HG03108 (cell line): ENCODE measurements around the gene TNNC1.

Source experiments
- ATAC-seq: cut with Tn5 transposase; IDR thresholded peaks from one replicate; pipeline ENCODE4 v1.9.1; 2021; ENCODE audit warnings: moderate library complexity; ENCODE audit not compliant: unreplicated experiment

The TNNC1 gene

GRCh38 chr3:52484680-52485461 is 31.0 kb upstream of the TNNC1 start:
- ATAC-seq, result no peak

- ATAC-seq, result no peak
Measured at GRCh38 chr3:52483577-52484381, 29.9 kb upstream of the TNNC1 start.

- no peak for ATAC-seq
Measured at GRCh38 chr3:52483081-52483480, 29.2 kb upstream of the TNNC1 start.

DNA sequence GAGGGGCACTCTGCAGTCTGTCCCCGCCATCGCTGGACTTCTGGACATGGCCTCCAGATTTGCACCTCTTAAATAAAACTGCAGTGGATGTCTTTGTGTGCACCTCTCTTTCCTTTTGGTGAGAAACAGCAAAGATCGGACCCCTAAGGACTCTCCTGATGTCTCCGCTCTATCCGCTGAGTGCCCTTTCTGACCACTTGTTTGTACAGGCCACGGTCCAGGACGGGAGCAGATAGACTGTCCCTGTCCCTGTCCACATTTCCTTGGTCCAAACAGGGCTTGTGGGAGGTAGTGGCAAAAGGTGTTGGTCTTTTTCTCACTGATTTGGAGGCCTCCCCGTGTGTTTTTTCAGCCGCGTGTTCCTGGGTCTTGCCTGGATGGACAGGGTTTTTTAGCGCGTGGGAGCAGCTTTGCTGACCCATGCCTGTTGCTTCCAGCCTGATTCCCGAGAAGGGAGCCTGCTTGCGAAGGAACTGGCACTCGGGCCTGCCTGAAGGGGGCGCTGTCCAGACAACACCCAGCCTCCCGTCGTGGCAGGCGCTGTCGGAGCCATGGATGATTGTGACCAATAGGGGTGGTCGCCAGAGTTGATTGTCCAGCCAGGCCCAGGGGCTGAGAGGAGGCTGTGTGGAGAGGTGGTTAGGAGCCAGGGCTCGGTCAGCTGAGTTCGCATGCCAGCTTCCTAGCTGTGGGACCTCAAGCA is 28.1 kb upstream of the TNNC1 start:
- no peak for ATAC-seq

GRCh38 chr3:52480768-52481715 is 27.2 kb upstream of the TNNC1 start:
- no peak for ATAC-seq

GRCh38 chr3:52479877-52480575 is 26.2 kb upstream of the TNNC1 start:
- no peak for ATAC-seq

- no peak for ATAC-seq
Measured at GRCh38 chr3:52479037-52479876, 25.4 kb upstream of the TNNC1 start.

GRCh38 chr3:52477796-52478095 is 23.9 kb upstream of the TNNC1 start:
- ATAC-seq, result no peak

DNA sequence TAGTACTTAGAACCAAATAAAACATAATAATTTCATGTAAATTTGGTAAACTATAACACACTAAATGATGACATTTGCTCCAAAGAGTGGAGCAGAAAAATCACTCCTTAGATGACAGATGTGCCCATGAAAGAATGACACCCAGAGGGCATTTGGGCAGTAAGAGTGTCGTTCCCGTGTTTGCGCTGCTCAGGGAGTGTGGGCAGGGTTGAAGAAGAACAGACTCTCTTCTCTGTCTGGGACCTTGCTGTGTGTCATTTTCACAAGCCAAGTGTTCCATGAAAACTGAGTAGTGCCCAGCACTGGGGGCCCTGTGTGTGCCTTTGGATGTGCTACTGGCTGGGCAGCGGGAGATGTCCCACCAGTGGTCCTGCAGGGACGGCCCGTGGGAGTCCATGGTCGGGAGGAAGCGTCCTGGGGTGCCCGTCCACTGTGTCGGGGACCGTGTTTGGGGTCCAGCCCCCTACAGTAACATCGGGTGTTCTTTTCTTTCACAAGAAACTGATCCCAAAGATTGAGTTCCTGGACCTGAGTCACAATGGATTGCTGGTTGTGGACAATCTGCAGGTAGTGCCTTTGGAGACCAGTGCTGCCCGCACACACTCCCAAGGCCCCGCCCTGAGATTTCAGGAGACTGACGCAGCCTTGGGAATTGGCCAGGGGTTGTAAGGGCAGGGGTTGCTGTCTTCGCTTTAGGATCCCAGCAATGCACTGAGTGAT is 23.4 kb upstream of the TNNC1 start:
- no peak for ATAC-seq

GRCh38 chr3:52473026-52473425 is 19.2 kb upstream of the TNNC1 start:
- ATAC-seq, result no peak

DNA sequence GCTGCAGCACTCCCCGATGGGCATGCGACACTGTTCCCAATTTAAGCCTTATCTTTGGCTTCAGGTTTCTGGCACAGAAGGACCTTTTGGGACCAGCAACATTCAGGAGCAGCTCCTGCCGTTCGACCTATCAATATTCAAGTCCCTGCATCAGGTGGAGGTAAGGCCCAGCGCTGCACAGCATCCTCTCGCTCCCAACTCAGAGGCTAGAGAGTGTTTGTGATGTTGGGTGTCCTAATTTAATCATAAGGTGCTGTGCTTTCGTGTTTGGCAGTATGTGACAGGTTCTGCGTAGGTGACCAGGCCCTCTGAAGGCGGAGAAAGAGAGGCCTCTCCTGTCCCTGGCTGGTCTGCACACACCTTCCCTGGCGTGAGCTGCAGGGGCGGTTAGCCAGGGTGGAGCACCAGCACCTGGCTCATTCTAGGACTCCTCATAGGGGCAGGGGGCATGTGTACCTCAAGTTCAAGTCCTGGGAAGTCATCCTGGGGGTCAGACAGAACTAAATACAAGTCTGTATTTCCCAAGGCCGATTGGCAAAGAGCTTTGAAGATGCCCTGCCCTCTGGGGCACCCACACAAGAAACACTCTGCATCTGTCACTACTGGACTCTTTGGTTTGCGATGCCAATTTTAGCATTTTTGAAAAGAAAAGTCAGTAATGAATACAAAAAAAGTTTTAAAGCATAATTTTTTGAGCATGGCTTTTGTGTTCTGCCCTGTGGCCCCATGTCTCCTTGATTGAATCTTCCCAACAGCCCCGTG is 18.6 kb upstream of the TNNC1 start:
- no peak for ATAC-seq

DNA sequence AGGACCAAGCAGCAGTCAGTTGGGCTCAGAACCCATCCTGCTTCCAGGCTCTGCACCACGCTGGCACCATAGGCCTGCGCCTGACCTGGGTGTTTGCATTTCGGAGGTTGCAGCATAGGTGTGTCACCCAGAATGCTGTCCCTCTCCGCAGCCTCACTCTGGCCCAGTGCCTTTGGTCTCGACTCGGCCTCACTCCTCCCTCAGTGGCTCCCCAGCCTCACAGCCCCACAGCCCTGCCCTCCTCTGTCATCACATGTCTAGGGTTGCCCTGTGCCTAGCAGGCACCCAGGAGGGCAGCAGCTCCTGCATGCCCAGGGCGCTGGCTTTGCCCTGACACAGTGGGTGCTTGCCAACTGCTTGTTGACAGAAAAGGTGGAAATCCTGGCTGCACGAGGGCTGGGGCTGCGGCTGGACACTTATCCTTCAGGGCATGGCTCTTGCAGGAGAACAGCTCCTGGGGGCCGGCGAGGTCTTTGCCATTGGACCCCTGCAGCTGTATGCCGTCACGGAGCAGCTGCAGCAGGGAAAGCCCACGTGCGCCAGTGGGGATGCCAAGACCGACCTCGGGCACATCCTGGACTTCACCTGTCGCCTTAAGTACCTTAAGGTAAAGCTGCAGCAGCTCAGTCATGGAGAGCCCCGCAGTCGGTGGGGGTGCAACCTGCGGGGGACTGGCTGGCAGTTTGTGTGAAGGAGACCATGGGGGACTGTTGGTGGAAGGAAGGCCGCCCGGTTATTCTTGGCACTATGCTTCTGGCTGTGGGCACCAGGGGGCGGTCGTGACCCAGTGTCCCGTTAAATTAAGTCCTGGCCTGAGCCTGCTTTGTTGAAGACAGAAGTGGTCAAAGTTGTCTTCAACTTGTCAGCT is 17.8 kb upstream of the TNNC1 start:
- ATAC-seq, result no peak

DNA sequence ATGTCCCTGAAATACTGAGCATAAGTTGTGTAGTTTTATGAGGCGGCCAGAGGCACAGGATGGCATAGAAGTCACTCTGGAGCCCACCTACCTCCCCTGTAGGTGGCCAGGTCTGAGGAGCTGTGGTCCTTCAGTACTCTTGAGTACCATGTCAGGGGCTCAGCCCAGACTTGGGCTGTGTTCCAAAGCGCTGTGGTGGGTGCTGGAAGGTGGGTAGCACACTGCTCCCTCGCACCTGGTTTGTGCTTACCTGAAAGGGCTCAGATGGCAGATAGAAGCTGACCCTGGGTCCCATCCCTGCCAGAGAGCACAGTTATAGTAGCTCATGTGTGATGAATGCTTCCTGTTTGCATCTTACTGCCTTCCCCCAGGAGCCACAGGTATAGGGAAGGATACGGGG is 17.1 kb upstream of the TNNC1 start:
- ATAC-seq, result no peak

- no peak for ATAC-seq
Measured at GRCh38 chr3:52469001-52469400, 15.2 kb upstream of the TNNC1 start.

- no peak for ATAC-seq
Measured at GRCh38 chr3:52468336-52468735, 14.5 kb upstream of the TNNC1 start.

GRCh38 chr3:52463416-52463815 is 9.6 kb upstream of the TNNC1 start:
- no peak for ATAC-seq

- no peak for ATAC-seq
Measured at GRCh38 chr3:52461874-52462273, 8.0 kb upstream of the TNNC1 start.
